PFSK-1 (cell line): Measurements from ENCODE around the gene EXPH5.

Experiments
- POLR2AphosphoS5 ChIP-seq: IDR thresholded peaks from 2 replicates; pipeline ENCODE4 v1.6.1; 2012; ENCODE audit warnings: low read depth, mild to moderate bottlenecking, control low read depth, low read length, moderate library complexity
- SIN3A ChIP-seq: IDR thresholded peaks from 2 replicates; pipeline ENCODE4 v1.6.1; 2012; ENCODE audit warnings: mild to moderate bottlenecking, low read length, moderate library complexity, borderline replicate concordance; ENCODE audit not compliant: insufficient read depth
- TF ChIP-seq, protein P1 (sequence below), 2 experiments: IDR thresholded peaks; 2 replicates each; pipeline versions ENCODE4 v1.6.1 to v1.8.0; 2011 to 2012; ENCODE audit warnings: low read depth in 2 of 2, low read length in 2 of 2, control low read depth in 1 of 2, inconsistent platforms in 1 of 2, mild to moderate bottlenecking in 1 of 2, moderate library complexity in 1 of 2; ENCODE audit not compliant: insufficient read depth in 1 of 2

DNA sequence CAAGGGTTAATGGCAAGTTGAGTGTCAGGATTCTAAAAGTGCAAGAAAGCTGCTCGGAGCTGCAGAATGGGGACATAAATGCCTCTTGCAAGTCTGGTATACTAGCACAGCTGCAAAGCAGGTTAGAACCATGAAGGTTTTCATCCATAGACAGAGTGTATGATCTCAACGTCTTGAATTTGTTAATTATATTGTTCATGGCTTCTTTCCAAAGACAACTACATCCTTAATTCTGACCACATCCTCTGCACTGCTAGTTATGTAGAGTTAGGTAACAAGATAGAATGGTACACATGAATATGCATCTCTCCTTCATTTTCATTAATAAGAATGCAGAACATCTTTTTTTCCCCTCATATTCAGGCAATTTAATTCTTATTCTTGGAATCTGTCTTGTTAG, 34.2 kb downstream of the EXPH5 start:
- no peak for TF ChIP-seq SIN3A
- peak; percentile 34; the same call in 1 of the 2 replicates for TF ChIP-seq POLR2AphosphoS5
- TF ChIP-seq, protein P1, sequence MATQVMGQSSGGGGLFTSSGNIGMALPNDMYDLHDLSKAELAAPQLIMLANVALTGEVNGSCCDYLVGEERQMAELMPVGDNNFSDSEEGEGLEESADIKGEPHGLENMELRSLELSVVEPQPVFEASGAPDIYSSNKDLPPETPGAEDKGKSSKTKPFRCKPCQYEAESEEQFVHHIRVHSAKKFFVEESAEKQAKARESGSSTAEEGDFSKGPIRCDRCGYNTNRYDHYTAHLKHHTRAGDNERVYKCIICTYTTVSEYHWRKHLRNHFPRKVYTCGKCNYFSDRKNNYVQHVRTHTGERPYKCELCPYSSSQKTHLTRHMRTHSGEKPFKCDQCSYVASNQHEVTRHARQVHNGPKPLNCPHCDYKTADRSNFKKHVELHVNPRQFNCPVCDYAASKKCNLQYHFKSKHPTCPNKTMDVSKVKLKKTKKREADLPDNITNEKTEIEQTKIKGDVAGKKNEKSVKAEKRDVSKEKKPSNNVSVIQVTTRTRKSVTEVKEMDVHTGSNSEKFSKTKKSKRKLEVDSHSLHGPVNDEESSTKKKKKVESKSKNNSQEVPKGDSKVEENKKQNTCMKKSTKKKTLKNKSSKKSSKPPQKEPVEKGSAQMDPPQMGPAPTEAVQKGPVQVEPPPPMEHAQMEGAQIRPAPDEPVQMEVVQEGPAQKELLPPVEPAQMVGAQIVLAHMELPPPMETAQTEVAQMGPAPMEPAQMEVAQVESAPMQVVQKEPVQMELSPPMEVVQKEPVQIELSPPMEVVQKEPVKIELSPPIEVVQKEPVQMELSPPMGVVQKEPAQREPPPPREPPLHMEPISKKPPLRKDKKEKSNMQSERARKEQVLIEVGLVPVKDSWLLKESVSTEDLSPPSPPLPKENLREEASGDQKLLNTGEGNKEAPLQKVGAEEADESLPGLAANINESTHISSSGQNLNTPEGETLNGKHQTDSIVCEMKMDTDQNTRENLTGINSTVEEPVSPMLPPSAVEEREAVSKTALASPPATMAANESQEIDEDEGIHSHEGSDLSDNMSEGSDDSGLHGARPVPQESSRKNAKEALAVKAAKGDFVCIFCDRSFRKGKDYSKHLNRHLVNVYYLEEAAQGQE (IDR thresholded peaks at IDR 0.05; ENCODE audit: insufficient read depth in 1 of 2, low read depth in 2 of 2, low read length in 2 of 2) = peak in 1 of 2 experiments; percentile 14; a peak in 1 of 4 replicates
